Putamen (tissue), 1 donor: ENCODE data around the gene PRCC.

ENCODE experiments used
- DNase-seq: peaks from one replicate; pipeline ENCODE4 v3.0.0-alpha.2; 2016; ENCODE audit warnings: low spot score

Gene PRCC

GRCh38 chr1:156815307-156815826, 48.0 kb downstream of the PRCC start:
- DNase-seq: no peak

GRCh38 chr1:156815961-156816422, 48.7 kb downstream of the PRCC start:
- DNase-seq: no peak

GRCh38 chr1:156816561-156817328, 49.4 kb downstream of the PRCC start, which contains the start of gene SH2D2A:
SH2D2A (minus strand) TSS chr1:156816848; CDS start chr1:156816708, 140 bp downstream.
- DNase-seq: no peak

- DNase-seq: no peak
These were observed 54.5 kb downstream of the PRCC start for GRCh38 chr1:156821801-156822200.

GRCh38 chr1:156822680-156823079, 55.3 kb downstream of the PRCC start:
- DNase-seq: no peak

GRCh38 chr1:156823210-156823790, 56.0 kb downstream of the PRCC start:
- no peak for DNase-seq

GRCh38 chr1:156826630-156827029, 59.3 kb downstream of the PRCC start:
- DNase-seq: no peak

GRCh38 chr1:156828400-156829124, 61.2 kb downstream of the PRCC start:
- no peak for DNase-seq

- DNase-seq: no peak
These were observed 65.1 kb downstream of the PRCC start for GRCh38 chr1:156832434-156832833.

- DNase-seq: no peak
These were observed 66.3 kb downstream of the PRCC start for GRCh38 chr1:156833603-156834002.

- no peak for DNase-seq
These were observed 67.0 kb downstream of the PRCC start for GRCh38 chr1:156834322-156834721.

- DNase-seq: no peak
These were observed 68.8 kb downstream of the PRCC start for GRCh38 chr1:156836041-156836654.

GRCh38 chr1:156836892-156837291, 69.6 kb downstream of the PRCC start:
- no peak for DNase-seq

- no peak for DNase-seq
These were observed 71.6 kb downstream of the PRCC start for GRCh38 chr1:156838972-156839371.

- no peak for DNase-seq
These were observed 72.2 kb downstream of the PRCC start for GRCh38 chr1:156839426-156840109.

GRCh38 chr1:156840186-156840897, 73.0 kb downstream of the PRCC start:
- no peak for DNase-seq

- DNase-seq: no peak
These were observed 73.6 kb downstream of the PRCC start for GRCh38 chr1:156840898-156841279.

- no peak for DNase-seq
These were observed 74.0 kb downstream of the PRCC start for GRCh38 chr1:156841295-156841855.

GRCh38 chr1:156842618-156843300, 75.4 kb downstream of the PRCC start:
- no peak for DNase-seq

GRCh38 chr1:156844102-156844501, 76.8 kb downstream of the PRCC start:
- DNase-seq: no peak
